Fibroblast of villous mesenchyme (primary cell): ENCODE data around the gene KIF26B. TPM values are rescaled to one million over a fixed set of nuclear protein-coding genes. Genes with fewer than 3 reads are reported as not detected.

ENCODE experiments used
- DNase-seq: peaks from one replicate; pipeline ENCODE4 v3.0.0-alpha.2; 2010; ENCODE audit warnings: low read depth
- H3K4me3 ChIP-seq: 2 replicates; pipeline ENCODE4 v1.5.1; 2011; ENCODE audit warnings: low read depth, mild to moderate bottlenecking, low read length
- CTCF ChIP-seq: IDR thresholded peaks from 2 replicates; pipeline ENCODE4 v1.5.1; 2012; ENCODE audit warnings: low read depth, mild to moderate bottlenecking, low read length; ENCODE audit not compliant: insufficient read depth
- total RNA-seq: library from RNA; depleted of rRNA; stranded (reverse); fragments of >200 nt; gene quantifications from 2 replicates; pipeline ENCODE4 v1.2.3, GENCODE V29; 2012

The KIF26B gene
- total RNA-seq, 1 donor = 12.1 TPM

- H3K4me3 ChIP-seq = no peak overlapping the region
- TF ChIP-seq CTCF = no peak
- DNase-seq = no peak
Measured at GRCh38 chr1:245148069-245148468, 6.7 kb upstream of the KIF26B start.

- no peak for DNase-seq
Measured at GRCh38 chr1:245148861-245149260, 5.9 kb upstream of the KIF26B start.

GRCh38 chr1:245153081-245153551, 1.7 kb upstream of the KIF26B start:
- DNase-seq = peak; percentile 83
- H3K4me3 ChIP-seq = peak overlapping the region; percentile 94
- peak; percentile 66 for TF ChIP-seq CTCF

More at GRCh38 chr1:245148861-245149260, 5.9 kb upstream of the KIF26B start:
- no peak overlapping the region for H3K4me3 ChIP-seq
- TF ChIP-seq CTCF = no peak

- DNase-seq = peak; percentile 36
- TF ChIP-seq CTCF = no peak
- peak overlapping the region; percentile 94 for H3K4me3 ChIP-seq
Measured at GRCh38 chr1:245153552-245154428, 995 bp upstream of the KIF26B start.

- TF ChIP-seq CTCF = no peak
- H3K4me3 ChIP-seq = peak overlapping the region; percentile 94
- DNase-seq = no peak
Measured at GRCh38 chr1:245155272-245156040, 671 bp downstream of the KIF26B start.

GRCh38 chr1:245156041-245156735, 1.4 kb downstream of the KIF26B start:
- H3K4me3 ChIP-seq = peak overlapping the region; percentile 94
- peak; percentile 75 for DNase-seq
- peak; percentile 62 for TF ChIP-seq CTCF
